GM18861 (cell line): ENCODE measurements around the gene GOLPH3.
A peak's percentile ranks its signal among the peaks of the same experiment; 100 is the strongest.
"Not testable (repeated sequence)": the region's sequence is repeated elsewhere in the genome, so short reads cannot be mapped to it uniquely, and the experiment has no call there.

Source experiments
- ATAC-seq: cut with Tn5 transposase; IDR thresholded peaks from one replicate; pipeline ENCODE4 v1.9.1; 2021; ENCODE audit not compliant: unreplicated experiment

Gene GOLPH3

DNA sequence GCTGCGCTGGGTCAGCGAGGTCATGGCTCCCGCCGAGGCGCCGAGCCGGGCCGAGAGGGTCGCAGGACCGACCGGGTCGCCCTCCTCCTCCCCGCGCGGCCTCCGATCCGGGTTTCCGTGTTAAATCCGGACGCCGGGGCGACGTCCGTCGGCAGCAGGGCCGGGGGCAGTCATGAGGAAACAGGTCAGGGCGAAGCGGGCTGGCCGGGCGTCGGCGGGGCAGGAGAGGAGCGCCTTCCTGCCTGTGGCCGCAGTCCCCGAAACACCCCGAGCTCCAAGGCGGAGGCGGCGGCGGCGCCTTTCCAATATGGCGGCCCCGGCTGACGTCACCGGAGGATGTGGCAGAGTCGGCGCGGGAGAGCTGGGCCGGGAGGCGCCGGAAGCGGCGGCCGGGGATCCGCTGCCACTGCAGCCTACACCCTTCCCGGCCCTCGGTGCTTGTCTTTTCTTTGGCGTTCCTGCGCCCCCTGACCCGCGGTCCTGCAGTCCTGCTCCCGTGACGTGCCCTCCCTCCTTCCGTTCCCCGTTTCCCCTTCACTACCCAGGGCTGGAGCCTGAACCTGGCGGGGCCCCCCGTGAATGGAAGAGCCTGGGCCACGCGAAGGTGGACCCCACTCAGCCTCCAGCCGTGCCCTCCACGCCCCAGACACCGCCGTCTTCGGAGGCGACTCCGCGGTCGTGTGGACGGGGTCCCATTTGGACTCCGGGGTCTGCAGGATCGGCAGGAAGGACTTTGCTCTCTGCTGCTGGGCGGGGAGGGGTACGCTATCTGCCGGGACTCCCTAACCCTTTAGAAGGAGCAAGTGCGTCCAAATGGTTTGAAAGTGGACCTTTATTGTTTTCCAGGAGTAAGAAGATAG is at the start of gene GOLPH3:
TSS of gene GOLPH3 (minus strand) at position 309 of the 860 bp plus-strand sequence. CDS start at position 24, 285 bp downstream.
- ATAC-seq: peak; percentile 72

DNA sequence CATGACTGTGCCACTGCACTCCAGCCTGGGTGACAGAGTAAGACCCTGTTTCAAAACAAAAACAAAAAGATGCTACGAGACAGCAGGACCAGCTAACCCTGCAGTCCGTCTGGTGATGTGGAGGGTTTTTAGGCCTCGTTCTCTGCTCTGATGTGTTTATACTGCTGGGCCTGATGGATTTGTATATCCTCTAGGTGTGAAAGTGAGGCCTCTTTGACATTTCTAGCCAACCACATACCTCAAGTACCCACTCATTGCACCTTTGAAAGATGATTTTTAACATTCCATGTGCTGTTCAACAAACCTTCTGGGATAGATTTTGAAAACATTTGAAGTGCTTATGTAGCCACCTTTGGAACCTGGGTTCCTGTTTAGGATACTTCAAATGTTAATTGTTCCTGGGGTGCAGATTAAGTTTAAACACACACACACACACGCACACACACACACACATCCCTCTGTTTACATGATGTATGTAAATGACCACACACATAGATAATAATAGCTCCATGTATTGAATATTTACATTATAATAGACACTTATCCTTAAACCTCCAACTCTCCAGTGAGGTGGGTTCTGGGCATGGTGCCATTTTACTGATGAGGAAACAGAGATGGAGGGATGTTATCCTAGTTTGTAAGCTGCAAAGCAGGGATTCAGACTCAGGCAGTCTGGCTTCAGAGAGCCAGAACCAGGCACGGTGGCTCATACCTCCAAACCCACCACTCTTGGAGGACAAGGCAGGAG is 48.8 kb upstream of the GOLPH3 start:
- no peak for ATAC-seq

DNA sequence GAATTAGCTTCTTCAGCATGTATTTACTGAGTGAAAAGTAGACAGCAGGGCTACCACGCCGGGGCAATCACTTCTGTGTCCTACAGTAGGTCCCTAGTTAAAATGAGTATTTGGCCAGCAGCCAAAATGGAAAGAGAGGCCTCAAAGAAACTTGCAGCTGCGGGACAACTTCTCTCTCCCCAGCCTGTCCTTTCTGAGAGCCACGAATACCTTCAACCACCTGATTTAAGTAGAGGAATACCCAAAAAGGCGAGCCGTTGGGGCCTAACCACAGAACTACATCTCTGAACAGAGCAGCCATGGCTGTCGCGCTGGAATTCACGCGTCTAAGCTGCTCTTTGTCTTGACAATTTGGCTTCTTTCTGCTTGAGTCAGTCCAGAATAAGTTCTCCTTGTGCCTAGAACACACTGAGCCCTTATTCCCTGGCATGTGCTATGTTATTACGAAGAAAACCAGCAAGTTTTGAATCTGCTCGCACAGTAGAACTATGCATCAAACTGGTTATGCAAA is 43.8 kb upstream of the GOLPH3 start:
- ATAC-seq: no peak

DNA sequence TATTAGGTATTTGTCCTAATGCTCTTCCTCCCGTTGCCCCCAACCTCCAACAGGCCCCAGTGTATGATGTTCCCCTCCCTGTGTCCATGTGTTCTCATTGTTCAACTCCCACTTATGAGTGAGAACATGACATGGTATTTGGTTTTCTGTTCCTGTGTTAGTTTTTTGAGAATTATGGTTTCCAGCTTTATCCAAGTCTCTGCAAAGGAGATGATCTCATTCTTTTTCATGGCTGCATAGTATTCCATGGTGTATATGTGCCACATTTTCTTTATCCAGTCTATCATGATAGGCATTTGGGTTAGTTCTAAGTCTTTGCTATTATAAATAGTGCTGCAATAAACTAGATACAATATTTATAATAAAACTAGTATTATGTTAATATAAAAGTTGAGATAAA is 40.2 kb upstream of the GOLPH3 start:
- not testable (repeated sequence) for ATAC-seq

DNA sequence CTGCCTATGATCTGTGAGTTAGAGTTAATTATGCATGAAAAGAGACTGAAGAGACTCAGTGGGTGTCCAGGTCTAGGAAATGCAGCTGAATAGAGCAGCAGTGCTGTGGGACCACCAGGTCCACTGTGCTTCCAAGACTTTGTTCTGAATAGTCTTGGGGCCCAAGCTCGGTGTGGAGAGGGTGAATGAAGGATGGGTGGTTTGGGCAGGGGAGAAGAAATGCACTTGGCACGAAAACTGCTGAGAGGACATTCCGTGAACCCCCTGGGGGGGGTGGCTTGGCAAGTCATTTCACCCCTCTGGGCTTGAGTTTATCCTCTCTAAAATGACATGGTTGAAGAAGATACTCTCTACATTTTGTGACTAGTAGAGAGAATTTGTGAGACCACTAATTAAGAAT is 36.0 kb upstream of the GOLPH3 start:
- ATAC-seq: no peak

DNA sequence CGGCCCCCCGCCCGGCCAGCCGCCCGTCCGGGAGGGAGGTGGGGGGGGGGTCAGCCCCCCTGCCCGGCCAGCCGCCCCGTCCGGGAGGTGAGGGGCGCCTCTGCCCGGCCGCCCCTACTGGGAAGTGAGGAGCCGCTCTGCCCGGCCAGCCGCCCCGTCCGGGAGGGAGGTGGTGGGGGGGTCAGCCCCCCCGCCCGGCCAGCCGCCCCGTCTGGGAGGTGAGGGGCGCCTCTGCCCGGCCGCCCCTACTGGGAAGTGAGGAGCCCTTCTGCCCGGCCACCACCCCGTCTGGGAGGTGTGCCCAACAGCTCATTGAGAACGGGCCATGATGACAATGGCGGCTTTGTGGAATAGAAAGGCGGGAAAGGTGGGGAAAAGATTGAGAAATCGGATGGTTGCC is 34.7 kb upstream of the GOLPH3 start:
- not testable (repeated sequence) for ATAC-seq

DNA sequence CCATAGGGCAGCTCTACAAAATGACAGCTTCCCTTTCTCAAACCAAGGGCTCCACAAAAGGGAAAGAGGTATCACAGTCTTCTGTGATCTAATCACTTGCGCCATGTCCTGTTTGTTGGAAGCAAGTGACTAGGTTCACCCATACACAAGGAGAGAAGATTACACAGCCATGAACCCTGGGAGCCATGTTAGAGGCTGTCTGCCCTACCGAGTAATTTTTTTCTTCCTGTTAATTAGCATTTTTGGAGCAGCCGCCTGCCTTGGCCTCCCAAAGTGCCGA is 33.2 kb upstream of the GOLPH3 start:
- ATAC-seq: no peak

DNA sequence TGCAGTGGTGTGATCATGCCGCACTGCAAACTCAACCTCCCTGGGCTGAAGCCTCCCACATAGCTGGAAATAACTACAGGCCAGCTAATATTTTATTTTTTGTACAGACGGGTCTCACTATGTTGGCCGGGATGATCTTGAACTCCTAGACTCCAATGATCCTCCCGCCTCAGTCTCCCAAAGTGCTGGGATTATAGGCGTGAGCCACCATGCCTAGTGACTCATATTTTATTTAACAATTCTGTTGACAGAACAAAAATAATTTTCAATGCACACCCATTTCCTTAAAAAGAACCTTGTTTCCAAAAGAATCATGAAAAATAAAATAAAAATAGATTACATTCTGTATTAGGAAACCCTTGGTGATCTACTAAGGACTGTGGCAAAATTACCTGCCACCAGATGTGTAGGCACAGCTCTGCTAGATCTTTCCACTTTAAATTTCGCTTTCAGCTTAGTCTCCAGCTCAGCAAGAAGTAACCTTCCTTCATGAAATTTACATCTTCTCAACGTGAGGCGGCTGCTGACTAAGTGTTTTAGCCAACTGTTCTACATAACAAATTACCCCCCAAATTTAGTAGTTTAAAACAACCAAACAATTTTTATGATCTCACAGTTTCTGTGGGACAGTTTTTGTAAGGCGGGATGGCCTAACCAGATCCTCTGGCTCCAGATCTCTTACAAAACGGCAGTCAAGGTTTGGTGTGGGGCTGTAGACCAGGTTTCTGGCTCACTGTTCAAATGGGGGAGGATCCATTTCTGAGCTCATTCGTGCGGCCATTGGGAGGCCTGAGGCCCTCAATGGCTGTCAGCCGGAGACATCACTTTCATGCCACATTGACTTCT is 32.6 kb upstream of the GOLPH3 start:
- ATAC-seq: no peak

DNA sequence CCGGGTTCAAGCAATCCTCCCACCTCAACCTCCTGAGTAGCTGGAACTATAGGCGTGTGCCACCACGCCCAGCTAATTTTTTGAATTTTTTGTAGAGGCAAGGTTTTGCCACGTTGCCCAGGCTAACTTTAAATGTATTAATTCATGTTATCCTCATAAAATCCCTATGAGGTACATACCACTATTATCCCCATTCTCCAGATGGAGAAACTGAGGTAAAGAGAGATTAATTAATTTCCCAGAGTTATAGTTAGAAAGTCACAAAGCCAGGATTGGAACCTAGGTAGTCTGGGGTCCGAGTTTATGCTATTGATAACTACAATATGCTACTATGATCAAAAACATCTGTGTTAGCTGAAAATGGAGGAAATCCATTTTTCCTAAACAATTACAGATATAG is 31.9 kb upstream of the GOLPH3 start:
- no peak for ATAC-seq

DNA sequence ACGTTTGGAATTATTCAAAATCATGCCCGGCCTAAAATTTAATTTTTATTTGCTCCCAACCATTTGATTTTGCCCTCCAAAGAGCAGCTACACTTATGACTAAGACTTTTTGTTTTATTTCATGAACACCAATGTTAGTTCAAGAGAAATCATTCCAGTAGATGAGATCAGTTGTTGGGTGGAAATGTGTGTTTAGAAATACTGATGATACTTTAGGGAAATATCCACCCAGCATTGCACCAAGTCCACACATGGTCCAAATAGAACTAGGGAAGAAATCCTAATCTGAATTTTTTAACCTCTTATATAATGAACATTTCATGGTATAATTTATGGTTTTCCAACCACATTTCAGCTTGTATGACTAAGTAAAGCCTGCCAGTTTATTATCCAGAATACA is 28.3 kb upstream of the GOLPH3 start:
- ATAC-seq: no peak

DNA sequence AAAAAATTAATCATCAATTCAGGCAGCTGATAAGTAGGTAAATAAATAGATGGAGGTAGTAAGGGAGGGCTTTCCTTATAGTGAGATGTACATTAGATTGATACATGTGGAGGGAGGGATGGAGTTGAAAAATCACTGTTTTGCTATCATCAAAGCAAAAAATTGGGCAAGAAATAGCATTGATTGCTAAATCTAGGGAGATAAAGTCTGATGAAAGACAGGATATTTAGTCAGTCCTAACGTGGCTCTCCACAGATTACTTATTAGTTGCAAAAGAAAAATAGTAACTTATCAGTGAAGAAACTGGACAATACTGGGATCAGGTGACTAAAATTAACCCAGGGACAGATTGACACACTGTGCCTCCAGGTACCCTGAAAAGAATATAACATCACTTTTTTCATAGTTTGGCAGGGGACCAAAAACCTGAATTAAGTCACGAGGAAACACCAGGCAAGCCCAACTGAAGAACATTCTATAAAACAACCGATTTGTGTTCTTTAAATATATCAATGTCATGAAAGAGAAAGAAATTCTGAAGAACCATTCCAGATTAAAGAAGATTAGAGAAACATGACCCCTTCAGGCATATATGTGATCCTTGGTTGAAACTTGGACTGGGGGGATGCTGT is 27.1 kb upstream of the GOLPH3 start:
- ATAC-seq: no peak

DNA sequence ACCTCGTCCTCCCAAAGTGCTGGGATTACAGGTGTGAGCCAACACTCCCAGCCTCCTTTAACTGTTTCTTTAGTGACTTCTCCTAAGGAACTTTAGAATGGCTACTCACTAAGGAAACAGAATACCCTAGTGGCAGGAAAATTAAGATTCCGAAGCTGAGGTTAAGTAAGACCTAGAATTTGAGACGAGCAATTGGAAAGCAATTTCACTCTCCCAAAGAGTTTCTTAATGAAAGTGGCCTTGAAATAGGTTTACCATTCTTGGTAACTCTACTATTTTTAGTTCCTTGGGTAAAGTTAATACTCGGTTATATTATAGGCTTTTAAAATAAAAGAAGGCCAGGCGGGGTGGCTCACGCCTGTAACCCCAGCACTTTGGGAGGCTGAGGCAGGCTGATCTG is 22.9 kb upstream of the GOLPH3 start:
- ATAC-seq: no peak

DNA sequence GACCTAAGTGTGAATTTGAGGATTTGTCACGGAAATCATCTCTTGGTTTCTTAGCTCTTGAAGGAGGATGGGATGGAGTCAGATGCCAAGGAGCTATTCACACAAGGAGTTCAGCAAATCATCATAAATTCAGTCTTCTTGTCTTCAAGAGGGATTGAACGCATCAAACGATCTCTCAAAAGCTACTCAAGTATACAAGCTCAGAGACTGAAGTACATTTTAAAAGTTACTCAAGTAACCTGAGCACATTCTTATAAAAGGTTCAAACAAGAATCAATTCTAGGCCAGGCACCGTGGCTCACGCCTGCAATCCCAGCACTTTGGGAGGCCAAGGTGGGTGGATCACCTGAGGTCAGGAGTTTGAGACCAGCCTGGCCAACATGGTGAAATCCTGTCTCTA is 21.1 kb upstream of the GOLPH3 start:
- ATAC-seq: no peak

DNA sequence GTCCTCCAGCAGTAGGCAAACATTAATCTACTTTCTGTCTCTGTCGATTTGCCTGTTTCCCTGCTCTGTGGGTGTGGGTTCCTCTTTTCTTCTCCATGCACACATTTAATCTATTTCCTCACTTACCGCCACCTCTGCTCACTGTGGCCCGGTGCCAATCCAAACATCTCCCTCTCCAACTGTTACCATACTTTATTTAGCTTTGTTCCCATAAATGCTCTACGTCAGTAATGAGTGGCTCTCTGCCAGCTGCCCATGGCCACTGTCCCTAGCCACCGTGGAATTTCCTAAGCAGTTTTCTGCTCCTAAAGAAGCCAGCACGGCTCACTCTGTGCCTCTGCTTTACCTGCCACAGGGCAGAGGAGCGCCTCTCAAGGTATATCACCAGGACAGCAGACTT is 19.5 kb upstream of the GOLPH3 start:
- ATAC-seq: peak; percentile 72

DNA sequence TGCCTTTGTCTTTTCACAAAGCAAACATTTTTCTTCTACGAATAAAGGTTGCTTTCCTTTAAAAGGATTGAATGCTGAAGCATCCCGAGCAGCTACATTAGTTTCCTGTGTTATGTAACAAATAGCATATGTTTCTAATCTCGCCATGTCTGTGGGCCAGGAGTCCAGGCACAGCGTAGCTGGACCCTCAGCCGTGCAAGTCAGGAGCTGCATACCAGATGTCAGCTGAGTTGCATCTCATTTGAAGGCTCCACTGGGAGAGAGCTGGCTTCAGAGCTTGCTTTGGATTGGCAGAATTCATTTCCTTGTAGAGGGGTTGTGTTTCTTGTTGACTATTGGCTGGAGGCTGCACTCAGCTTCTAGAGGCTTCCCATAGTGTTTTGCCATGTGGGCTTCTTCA is 16.0 kb upstream of the GOLPH3 start:
- no peak for ATAC-seq

DNA sequence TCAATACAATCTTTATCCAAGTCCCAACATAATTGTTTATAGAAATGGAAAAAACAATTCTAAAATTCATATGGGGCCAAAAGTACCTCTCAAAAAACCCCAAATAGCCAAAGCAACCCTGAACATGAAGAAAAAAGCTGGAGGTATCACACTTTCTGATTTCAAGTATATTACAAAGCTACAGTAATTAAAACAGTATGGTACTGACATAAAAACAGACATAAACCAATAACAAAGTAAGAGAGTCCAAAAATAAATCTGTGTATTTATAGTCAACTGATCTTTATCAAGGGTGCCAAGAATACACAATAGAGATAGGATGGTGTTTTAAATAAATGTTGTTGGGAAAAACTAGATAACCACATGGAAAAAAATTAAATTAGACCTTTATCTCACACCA is 13.6 kb upstream of the GOLPH3 start:
- no peak for ATAC-seq

DNA sequence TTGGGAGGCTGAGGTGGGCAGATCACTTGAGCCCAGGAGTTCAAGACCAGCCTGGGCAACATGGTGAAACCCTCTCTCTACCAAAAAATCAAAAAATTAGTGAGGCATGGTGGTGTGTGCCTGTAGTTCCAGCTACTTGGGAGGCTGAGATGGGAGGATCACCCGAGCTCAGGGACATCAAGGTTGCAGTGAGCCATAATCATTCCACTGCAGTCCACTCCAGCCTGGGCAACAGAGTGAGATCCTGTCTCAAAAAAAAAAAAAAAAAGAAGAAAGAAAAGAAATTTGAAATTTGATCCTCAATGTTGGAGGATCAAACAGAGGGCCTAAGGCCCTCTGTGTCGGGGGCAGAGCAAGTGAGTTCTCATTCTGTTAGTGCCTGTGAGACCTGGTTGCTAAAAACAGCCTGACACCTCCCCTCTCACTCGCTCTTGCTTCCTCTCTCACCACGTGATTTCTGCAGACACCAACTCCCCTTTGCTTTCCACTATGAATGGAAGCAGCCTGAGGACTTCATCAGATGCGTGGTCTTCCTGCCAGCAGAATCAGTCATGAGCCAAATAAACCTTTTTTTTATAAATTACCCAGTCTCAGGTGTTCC is 8.4 kb upstream of the GOLPH3 start:
- peak; percentile 49 for ATAC-seq

DNA sequence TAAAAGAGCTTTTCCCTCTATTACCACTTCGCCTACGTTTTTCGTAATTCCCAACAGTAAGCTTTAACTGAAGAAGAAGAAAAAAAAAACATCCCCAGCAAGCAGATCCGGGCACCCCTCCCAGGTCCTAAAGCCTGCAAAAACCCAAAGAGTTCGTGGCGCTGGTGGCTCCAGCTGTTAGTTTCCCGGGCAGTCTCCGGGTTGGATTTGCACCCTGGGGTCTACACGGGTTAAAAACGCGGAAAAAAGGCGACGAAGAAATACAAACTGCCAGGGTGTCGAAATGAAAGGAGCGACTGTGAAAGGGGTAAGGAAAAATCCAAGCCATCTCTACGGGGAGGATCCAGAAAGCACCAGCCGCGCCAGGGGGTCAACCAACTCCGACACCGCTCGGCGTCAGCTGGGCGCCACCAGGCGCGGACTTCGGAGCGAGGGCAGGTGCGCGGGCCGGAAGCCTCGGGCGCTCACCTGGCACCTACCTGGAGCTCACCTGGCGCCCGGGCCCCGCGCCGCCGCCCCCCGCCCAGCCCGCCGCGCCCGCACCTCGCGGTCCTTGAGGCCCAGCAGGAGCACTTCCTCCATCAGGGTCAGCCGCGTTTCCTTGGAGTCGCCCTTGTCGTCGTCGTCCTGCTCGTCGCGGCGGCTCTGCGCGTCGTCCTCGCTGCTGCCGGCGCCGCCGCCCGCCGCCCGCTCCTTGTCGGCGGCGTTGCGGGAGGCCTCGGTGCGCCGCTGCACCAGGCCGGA is 680 bp downstream of the GOLPH3 start:
- peak; percentile 15 for ATAC-seq

DNA sequence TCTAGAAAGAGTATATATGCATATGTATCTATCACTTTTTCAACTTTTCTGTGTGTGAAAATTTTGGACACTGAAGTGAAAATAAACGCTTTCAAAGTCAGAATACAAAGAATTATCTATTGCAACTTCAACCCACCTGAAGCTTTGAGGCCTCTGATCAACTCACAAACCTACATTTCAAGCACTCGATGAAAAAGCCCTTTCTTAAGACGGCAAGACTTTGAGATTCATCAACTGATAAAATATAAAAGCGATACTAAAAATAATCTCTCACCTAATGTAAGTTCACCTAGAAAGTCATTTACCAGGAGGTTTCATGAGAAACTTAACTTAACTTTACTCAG is 1.2 kb downstream of the GOLPH3 start:
- ATAC-seq: no peak
